Measurements from ENCODE around the gene MAX.
"Not testable (repeated sequence)": the region's sequence is repeated elsewhere in the genome, so short reads cannot be mapped to it uniquely, and the experiment has no call there.

Gene MAX

DNA sequence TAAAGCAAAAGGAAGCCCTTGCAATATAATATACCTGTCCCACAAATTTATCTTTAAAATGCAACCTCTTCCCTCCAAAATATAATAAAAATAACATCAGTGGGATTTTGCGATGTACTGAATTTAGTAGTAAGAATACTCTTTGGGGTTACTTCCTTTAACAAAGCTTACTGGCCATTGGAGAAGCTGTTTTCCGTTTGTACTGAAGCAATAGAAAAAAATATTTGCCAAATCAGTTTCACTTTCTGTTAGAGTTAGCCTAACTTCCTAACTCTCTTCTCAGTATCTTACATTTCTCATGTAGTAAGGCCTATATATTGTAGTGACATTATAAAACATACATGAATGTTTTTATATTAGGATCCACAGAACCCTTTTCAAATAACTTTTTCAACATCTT, 3.7 kb downstream of the MAX start:
- no peak overlapping the region for H3K4me3 ChIP-seq (ENCODE audit: control insufficient read depth, low read depth, low read length)

GRCh38 chr14:65096323-65097089, 5.8 kb downstream of the MAX start:
- TF ChIP-seq, protein P1, sequence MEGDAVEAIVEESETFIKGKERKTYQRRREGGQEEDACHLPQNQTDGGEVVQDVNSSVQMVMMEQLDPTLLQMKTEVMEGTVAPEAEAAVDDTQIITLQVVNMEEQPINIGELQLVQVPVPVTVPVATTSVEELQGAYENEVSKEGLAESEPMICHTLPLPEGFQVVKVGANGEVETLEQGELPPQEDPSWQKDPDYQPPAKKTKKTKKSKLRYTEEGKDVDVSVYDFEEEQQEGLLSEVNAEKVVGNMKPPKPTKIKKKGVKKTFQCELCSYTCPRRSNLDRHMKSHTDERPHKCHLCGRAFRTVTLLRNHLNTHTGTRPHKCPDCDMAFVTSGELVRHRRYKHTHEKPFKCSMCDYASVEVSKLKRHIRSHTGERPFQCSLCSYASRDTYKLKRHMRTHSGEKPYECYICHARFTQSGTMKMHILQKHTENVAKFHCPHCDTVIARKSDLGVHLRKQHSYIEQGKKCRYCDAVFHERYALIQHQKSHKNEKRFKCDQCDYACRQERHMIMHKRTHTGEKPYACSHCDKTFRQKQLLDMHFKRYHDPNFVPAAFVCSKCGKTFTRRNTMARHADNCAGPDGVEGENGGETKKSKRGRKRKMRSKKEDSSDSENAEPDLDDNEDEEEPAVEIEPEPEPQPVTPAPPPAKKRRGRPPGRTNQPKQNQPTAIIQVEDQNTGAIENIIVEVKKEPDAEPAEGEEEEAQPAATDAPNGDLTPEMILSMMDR (IDR thresholded peaks at IDR 0.05; ENCODE audit: control insufficient read depth, insufficient read depth, low read depth, low read length, missing control alignments): no peak
- no peak for DNase-seq (ENCODE audit: low read depth)
- H3K4me3 ChIP-seq (ENCODE audit: control insufficient read depth, low read depth, low read length): no peak overlapping the region

More for the DNA sequence above, 3.7 kb downstream of the MAX start:
- DNase-seq (ENCODE audit: low read depth): no peak
- TF ChIP-seq, protein P1 (IDR thresholded peaks at IDR 0.05; ENCODE audit: control insufficient read depth, insufficient read depth, low read depth, low read length, missing control alignments): no peak

GRCh38 chr14:65095633-65096205, 6.6 kb downstream of the MAX start:
- TF ChIP-seq, protein P1 (IDR thresholded peaks at IDR 0.05; ENCODE audit: control insufficient read depth, insufficient read depth, low read depth, low read length, missing control alignments): no peak

GRCh38 chr14:65092349-65092748, 10.0 kb downstream of the MAX start:
- no peak for DNase-seq (ENCODE audit: low read depth)
- H3K4me3 ChIP-seq (ENCODE audit: control insufficient read depth, low read depth, low read length): no peak overlapping the region
- TF ChIP-seq, protein P1 (IDR thresholded peaks at IDR 0.05; ENCODE audit: control insufficient read depth, insufficient read depth, low read depth, low read length, missing control alignments): no peak

More at GRCh38 chr14:65095633-65096205, 6.6 kb downstream of the MAX start:
- no peak overlapping the region for H3K4me3 ChIP-seq (ENCODE audit: control insufficient read depth, low read depth, low read length)
- DNase-seq (ENCODE audit: low read depth): peak; percentile 54

- not testable (repeated sequence) for DNase-seq (ENCODE audit: low read depth); H3K4me3 ChIP-seq (ENCODE audit: control insufficient read depth, low read depth, low read length)
Observed at GRCh38 chr14:65087835-65088234, 14.5 kb downstream of the MAX start.

DNA sequence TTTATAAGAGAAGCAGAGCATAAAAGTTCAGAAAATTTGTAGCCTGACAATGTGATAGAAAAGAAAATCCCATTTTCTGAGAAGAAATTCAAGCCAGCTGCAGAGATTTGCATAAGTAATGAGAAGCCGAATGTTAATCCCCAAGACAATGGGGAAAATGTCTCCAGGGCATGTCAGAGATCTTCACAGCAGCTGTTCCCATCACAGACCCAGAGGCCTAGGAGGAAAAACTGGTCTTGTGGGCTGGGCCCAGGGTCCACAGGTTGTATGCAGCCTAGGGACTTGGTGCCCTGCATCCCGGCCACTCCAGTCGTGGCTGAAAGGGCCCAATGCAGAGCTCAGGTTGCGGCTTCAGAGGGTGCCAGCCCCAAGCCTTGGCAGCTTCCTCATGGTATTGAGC, 15.6 kb downstream of the MAX start:
- H3K4me3 ChIP-seq (ENCODE audit: control insufficient read depth, low read depth, low read length); DNase-seq (ENCODE audit: low read depth): not testable (repeated sequence)

DNA sequence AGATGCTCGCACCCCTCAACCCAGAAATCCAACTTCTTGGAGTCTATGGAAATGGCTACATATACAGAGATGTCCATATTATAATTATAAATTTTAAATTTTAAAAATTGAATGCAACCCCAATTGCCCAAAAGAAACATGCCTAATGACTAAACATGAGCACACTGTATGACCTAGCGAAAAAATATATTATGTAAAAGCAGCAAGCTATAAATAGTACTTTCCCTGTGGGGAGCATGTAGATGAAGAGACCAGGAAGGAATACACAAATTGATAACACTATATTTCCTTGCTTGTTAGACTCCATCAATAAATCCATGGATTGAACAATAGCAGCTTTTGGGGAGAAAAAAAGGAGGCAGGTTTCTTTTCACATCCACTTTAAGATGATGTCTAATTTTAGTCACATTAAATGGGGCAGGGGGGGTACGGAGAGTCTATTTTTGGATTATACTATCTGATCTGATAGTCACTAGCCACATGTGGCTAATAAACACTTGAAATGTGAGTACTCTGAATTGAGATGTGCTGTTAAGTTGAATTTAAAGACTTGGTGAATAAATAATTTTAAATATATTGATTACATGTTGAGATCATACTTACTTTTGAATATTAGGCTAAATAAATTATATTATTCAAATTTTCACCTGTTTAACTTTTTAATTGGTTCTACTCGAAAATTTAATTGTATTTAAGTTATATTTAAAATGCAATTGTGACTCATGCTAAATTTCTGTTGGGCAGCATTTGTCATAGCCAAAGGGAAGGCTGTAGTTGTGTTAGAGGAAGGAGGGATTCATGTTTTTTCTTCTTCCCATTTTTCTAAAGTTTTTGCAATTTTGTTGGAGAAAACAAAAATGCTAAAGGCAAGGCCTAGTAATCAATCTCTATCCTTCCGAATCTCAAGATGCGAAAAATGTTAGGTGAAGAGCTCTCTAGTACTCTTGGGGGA, 17.5 kb downstream of the MAX start:
- DNase-seq (ENCODE audit: low read depth): no peak
- TF ChIP-seq, protein P1 (IDR thresholded peaks at IDR 0.05; ENCODE audit: control insufficient read depth, insufficient read depth, low read depth, low read length, missing control alignments): no peak
- H3K4me3 ChIP-seq (ENCODE audit: control insufficient read depth, low read depth, low read length): no peak overlapping the region

Data from AG09309 (cell line).